ENCODE measurements around the gene CDCA8.

GRCh38 chr1:37699147-37699546, 6.8 kb downstream of the CDCA8 start:
- TF ChIP-seq CTCF (conservative IDR thresholded peaks at IDR 0.05; ENCODE audit: low read depth, low read length) (no peak), EZH2 (IDR thresholded peaks at IDR 0.05; ENCODE audit: borderline replicate concordance, low read depth, low read length, poor library complexity, severe bottlenecking) (no peak)

Measured in A673 (cell line).